GM06990 (cell line): Measurements from ENCODE around the gene SIRT6.

Experiments
- DNase-seq: peaks from one replicate; pipeline ENCODE4 v3.0.0-alpha.2; 2011; ENCODE audit not compliant: insufficient read length; ENCODE audit errors: extremely low read depth
- H3K27me3 ChIP-seq: replicated peaks from 2 replicates; pipeline ENCODE4 v1.6.0; 2011; ENCODE audit warnings: low read length; ENCODE audit not compliant: control insufficient read depth, insufficient read depth
- H3K36me3 ChIP-seq: 2 replicates; pipeline ENCODE4 v1.5.1; 2011; ENCODE audit warnings: low read length; ENCODE audit not compliant: control insufficient read depth, insufficient read depth
- H3K4me3 ChIP-seq: replicated peaks from 2 replicates; pipeline ENCODE4 v1.5.1; 2011; ENCODE audit warnings: low read depth, mild to moderate bottlenecking, control low read depth, low read length
- CTCF ChIP-seq: IDR thresholded peaks from 2 replicates; pipeline ENCODE4 v1.5.1; 2011; ENCODE audit warnings: low read length, control low read depth, mild to moderate bottlenecking, inconsistent platforms; ENCODE audit not compliant: insufficient read depth, poor library complexity, severe bottlenecking

Gene SIRT6

DNA sequence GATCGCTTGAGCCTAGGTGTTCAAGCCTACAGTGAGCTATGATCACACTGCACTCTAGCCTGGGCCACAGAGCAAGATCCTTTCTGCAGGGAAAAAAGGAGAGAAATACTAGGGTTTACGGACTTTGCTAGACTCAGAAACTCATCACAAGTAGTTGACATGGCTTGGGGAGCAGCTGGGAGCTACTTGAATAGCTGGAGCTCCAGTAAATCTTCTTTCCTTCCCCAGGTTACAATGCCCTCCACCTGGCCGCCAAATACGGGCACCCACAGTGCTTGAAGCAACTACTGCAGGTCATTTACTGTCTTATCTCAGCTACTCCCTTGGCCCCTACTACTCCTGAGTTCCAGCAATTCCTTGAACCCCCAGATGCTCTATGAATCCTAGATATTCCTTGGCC lies 19.4 kb upstream of the SIRT6 start:
- Histone ChIP-seq H3K4me3 (no peak overlapping the region), H3K27me3 (no peaks in the 10 kb centered on the region)

DNA sequence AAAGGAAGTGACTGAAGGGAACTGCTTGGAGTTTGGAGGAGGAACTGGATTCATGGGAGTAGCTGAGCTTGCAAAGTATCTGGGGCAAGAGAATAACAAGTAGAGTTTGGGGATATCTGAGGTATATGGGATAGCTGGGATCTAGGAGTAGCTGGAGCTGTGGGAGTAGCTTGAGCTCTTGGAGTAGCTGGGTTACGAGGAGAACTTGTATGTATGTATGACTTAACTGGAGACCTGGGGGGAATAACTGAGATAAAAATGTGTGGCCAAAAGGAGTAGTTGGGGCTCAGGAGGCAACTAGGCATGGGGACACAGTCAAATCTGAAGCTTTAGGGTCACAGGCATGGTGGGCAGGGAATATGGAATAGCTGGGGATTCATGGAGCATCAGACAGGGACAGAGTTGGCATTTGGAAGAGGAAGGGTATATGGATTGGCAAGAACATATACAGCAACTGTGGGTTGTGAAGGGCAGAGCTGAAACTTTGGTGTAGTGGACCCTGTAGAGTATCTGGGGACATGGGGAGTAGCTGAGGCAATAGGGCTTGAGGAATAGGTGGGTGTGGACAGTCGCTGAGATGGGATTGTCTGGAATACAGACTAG lies 18.7 kb upstream of the SIRT6 start:
- DNase-seq, result no peak
- no peak for TF ChIP-seq CTCF
- no peaks in the 10 kb centered on the region for H3K27me3 ChIP-seq

More for the DNA sequence above, 19.4 kb upstream of the SIRT6 start:
- DNase-seq, result no peak
- no peaks in the 10 kb centered on the region for H3K36me3 ChIP-seq
- no peak for TF ChIP-seq CTCF

GRCh38 chr19:4199699-4200293 lies 17.4 kb upstream of the SIRT6 start:
- Histone ChIP-seq H3K36me3 (no peaks in the 10 kb centered on the region), H3K4me3 (no peak overlapping the region), H3K27me3 (no peaks in the 10 kb centered on the region; the same call in 1 of the 2 replicates)
- DNase-seq, result no peak
- no peak for TF ChIP-seq CTCF

More for the DNA sequence above, 18.7 kb upstream of the SIRT6 start:
- H3K36me3 ChIP-seq, result no peaks in the 10 kb centered on the region
- H3K4me3 ChIP-seq, result no peak overlapping the region

- no peaks in the 10 kb centered on the region for H3K36me3 ChIP-seq
- no peaks in the 10 kb centered on the region; the same call in 1 of the 2 replicates for H3K27me3 ChIP-seq
- TF ChIP-seq CTCF, result no peak
- DNase-seq, result no peak
- H3K4me3 ChIP-seq, result no peak overlapping the region
These were observed 16.2 kb upstream of the SIRT6 start for GRCh38 chr19:4198467-4199126.

DNA sequence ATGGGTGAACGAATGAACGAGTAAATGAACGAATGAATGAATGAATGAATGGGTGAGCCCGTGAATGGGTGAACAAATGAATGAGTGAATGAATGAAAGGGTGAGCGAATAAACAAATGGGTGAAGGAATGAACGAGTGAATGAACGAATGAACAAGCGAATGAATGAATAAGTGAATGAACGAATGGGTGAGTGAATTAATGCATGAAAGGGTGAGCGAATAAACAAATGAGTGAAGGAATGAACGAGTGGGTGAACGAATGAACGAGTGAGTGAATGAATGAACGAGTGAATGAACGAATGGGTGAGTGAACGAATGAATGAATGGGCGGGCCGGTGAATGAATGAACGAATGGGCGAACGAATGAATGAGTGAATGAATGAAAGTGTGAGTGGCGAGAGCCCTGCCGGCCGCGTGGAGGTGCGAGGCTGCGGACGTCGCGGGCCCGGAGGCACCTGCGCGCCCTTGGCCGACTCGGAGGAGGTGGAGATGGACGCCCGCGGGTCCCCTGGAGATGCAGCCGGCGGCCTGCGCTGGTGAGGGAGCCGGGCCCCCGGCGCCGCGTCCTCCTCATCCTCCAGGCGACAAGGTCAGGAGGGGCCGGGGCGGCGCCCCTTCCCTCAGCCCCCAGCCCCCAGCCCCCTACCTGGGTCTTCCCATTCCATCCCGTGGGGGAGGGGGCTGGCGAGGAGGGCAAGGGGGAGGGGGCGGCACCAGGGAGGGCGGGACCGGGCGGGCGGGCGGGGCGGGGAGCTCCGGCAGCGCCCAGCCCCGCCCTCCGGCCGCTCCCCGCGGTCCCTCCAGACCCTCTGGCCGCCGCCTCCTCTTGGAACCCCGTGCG lies 15.5 kb upstream of the SIRT6 start:
- no peak for TF ChIP-seq CTCF
- no peak for DNase-seq

More for the DNA sequence above, 15.5 kb upstream of the SIRT6 start:
- H3K36me3 ChIP-seq, result no peaks in the 10 kb centered on the region
- H3K4me3 ChIP-seq, result no peak overlapping the region
- no peaks in the 10 kb centered on the region; the same call in 1 of the 2 replicates for H3K27me3 ChIP-seq
